ENCODE data around the gene SAMD3. TPM values are rescaled to one million over a fixed set of nuclear protein-coding genes. Genes with fewer than 3 reads are reported as not detected.

SAMD3 gene
- total RNA-seq, 1 experiment from 2014 or later = 7.5 TPM

DNA sequence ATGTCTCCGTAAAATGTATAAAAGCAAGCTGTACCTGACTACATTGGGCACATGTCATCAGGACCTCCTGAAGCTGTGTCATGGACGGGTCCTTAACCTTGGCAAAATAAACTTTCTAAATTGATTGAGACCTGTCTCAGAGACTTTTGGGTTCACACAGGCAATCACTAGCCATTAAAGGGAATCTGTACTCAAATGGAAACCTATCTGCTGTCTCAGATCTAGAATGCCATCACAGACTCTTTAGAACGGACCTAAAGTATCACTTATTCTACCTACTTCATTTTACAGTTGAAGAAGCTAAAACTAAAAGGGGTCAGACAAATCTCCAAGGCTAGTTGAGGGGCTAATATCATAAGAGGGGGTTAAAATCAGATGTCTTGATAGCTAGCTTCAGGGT is 11.1 kb downstream of the SAMD3 start:
- POLR2A ChIA-PET = no interaction called here
- RAD21 ChIA-PET (ENCODE audit: low non-redundant PET in 1 of 2, low total read pairs in 2 of 2, uncharacterized antibody in 2 of 2, unreplicated experiment in 2 of 2) = no interaction called here
- H3K4me3 ChIP-seq (replicated peaks in 1 of 2; ENCODE audit: low read depth in 1 of 2, low read length in 2 of 2) = no peak overlapping the region
- H4K20me1 ChIP-seq (ENCODE audit: insufficient read depth) = no peaks in the 10 kb centered on the region
- DNase-seq (ENCODE audit: low read depth, low spot score) (no peak), ATAC-seq (no peak)
- no peak overlapping the region for H3K9ac ChIP-seq (ENCODE audit: low read length)
- H3K27ac ChIP-seq (ENCODE audit: low read depth, low read length) = no peak overlapping the region
- no peaks in the 10 kb centered on the region for H3K9me3 ChIP-seq (ENCODE audit: control insufficient read depth in 1 of 2, insufficient read depth in 1 of 2, low read depth in 1 of 2, low read length in 2 of 2)
- intact Hi-C loops (cut with micrococcal nuclease) = no loop called here
- H3K9me2 ChIP-seq (ENCODE audit: insufficient read depth) = no peaks in the 10 kb centered on the region
- CTCF ChIA-PET = no interaction called here
- H3K27me3 ChIP-seq (ENCODE audit: insufficient read depth, low read length) = no peaks in the 10 kb centered on the region
- H2AFZ ChIP-seq (ENCODE audit: low read depth, low read length, poor library complexity, severe bottlenecking) = no peak overlapping the region
- H3K4me2 ChIP-seq (ENCODE audit: low read length) = no peak overlapping the region
- BruUV-seq (replicated peaks) = no TSS peak
- no peak for TF ChIP-seq TCF7L2 (IDR thresholded peaks at IDR 0.05; ENCODE audit: borderline replicate concordance, extremely low read depth, insufficient read depth, insufficient read length)
- H3K4me1 ChIP-seq (ENCODE audit: control insufficient read depth in 1 of 2, insufficient read depth in 2 of 2, low read length in 2 of 2) = no peaks in the 10 kb centered on the region
- H3K79me2 ChIP-seq (ENCODE audit: insufficient read depth, low read length) = no peaks in the 10 kb centered on the region
- H3K36me3 ChIP-seq (ENCODE audit: control insufficient read depth in 1 of 2, insufficient read depth in 2 of 2, low read length in 2 of 2) = no peaks in the 10 kb centered on the region

DNA sequence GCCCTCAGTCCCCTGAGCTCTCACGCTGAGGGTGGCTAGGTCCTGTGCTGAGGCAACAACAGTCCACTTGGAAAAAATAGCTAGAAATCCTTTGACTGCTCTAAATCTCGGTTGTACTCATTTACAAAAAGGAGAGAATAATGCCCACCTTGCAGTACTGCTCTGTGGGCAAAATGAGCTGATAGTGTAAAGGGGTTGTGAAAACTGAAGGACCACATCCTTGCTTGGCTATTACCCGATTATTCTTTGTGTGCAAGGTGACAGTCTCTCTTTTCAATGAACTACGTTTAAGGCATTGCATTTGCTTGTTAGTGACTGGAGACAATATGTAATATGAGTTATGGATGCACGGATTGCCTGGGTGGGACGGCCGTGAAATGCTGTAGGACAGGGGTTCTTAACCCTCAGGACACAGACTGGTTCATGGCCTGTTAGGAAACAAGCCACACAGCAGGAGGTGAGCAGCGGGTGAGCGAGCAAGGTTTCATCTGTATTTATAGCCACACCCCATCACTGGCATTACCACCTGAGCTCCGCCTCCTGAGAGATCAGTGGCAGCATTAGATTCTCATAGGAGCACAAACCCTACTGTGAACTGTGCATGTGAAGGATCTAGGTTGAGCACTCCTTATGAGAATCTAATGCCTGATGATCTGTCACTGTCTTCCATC is 14.6 kb downstream of the SAMD3 start:
- no peak for DNase-seq (ENCODE audit: low read depth, low spot score)
- Histone ChIP-seq H3K27ac (ENCODE audit: low read depth, low read length) (no peak overlapping the region), H3K4me2 (ENCODE audit: low read length) (no peak overlapping the region), H3K9me3 (ENCODE audit: control insufficient read depth in 1 of 2, insufficient read depth in 1 of 2, low read depth in 1 of 2, low read length in 2 of 2) (no peaks in the 10 kb centered on the region), H3K4me1 (ENCODE audit: control insufficient read depth in 1 of 2, insufficient read depth in 2 of 2, low read length in 2 of 2) (no peaks in the 10 kb centered on the region), H3K79me2 (ENCODE audit: insufficient read depth, low read length) (no peaks in the 10 kb centered on the region), H2AFZ (ENCODE audit: low read depth, low read length, poor library complexity, severe bottlenecking) (no peak overlapping the region), H4K20me1 (ENCODE audit: insufficient read depth) (no peaks in the 10 kb centered on the region), H3K27me3 (ENCODE audit: insufficient read depth, low read length) (no peaks in the 10 kb centered on the region), H3K9ac (ENCODE audit: low read length) (no peak overlapping the region), H3K4me3 (replicated peaks in 1 of 2; ENCODE audit: low read depth in 1 of 2, low read length in 2 of 2) (no peak overlapping the region), H3K36me3 (ENCODE audit: control insufficient read depth in 1 of 2, insufficient read depth in 2 of 2, low read length in 2 of 2) (no peaks in the 10 kb centered on the region), H3K9me2 (ENCODE audit: insufficient read depth) (no peaks in the 10 kb centered on the region)
- CTCF ChIA-PET = no interaction called here
- RAD21 ChIA-PET (ENCODE audit: low non-redundant PET in 1 of 2, low total read pairs in 2 of 2, uncharacterized antibody in 2 of 2, unreplicated experiment in 2 of 2) = no interaction called here
- POLR2A ChIA-PET = no interaction called here
- no peak for ATAC-seq
- TF ChIP-seq ATF3 (IDR thresholded peaks at IDR 0.05) (no peak), SRF (IDR thresholded peaks at IDR 0.05; ENCODE audit: low read depth) (no peak), EZH2phosphoT487 (IDR thresholded peaks at IDR 0.05; ENCODE audit: borderline replicate concordance) (no peak), ZNF274 (IDR thresholded peaks at IDR 0.05; ENCODE audit: low read depth, low read length) (no peak), POLR2A (IDR thresholded peaks at IDR 0.05; ENCODE audit: borderline replicate concordance, extremely low read depth, insufficient read depth, insufficient read length) (no peak), FOSL1 (IDR thresholded peaks at IDR 0.05; ENCODE audit: low read depth) (no peak), ELF1 (IDR thresholded peaks at IDR 0.05; ENCODE audit: borderline replicate concordance, low read depth) (no peak), ZBTB33 (IDR thresholded peaks at IDR 0.05; ENCODE audit: extremely low read depth, insufficient replicate concordance, low read length) (no peak), POLR2AphosphoS5 (IDR thresholded peaks at IDR 0.05; ENCODE audit: low read depth, low read length) (no peak), TCF7L2 (IDR thresholded peaks at IDR 0.05; ENCODE audit: borderline replicate concordance, extremely low read depth, insufficient read depth, insufficient read length) (no peak), JUND (IDR thresholded peaks at IDR 0.05) (no peak), ZFX (IDR thresholded peaks at IDR 0.05) (no peak), SP1 (IDR thresholded peaks at IDR 0.05; ENCODE audit: low read depth) (no peak), CEBPB (IDR thresholded peaks at IDR 0.05; ENCODE audit: low read depth) (no peak)
- intact Hi-C loops (cut with micrococcal nuclease) = no loop called here
- BruUV-seq (replicated peaks) = no TSS peak

All from HCT116 (cell line).